RWPE2 (cell line): ENCODE data around the gene ZNF98.

Experiments used
- ATAC-seq: fragments of 200-7000 bp; cut with Tn5 transposase; 3 replicates; pipeline ENCODE4 v1.9.1; 2021; ENCODE audit warnings: low read depth
- DNase-seq: peaks from one replicate; pipeline ENCODE4 v3.0.0-alpha.2; 2020; ENCODE audit warnings: low spot score
- H3K27ac ChIP-seq: fragments of 450-650 bp; 2 replicates; pipeline ENCODE4 v1.5.1; 2017; ENCODE audit warnings: mild to moderate bottlenecking; ENCODE audit not compliant: poor library complexity, severe bottlenecking
- H3K27me3 ChIP-seq: fragments of 250-450 bp; sonication (Bioruptor Pico); 2 replicates; pipeline ENCODE4 v1.5.1; 2021; ENCODE audit warnings: mild to moderate bottlenecking, moderate library complexity; ENCODE audit not compliant: insufficient read depth, poor library complexity, severe bottlenecking
- H3K36me3 ChIP-seq: fragments of 250-450 bp; sonication (Bioruptor Pico); 2 replicates; pipeline ENCODE4 v1.5.1; 2020; ENCODE audit warnings: low read depth, mild to moderate bottlenecking, moderate library complexity
- H3K4me1 ChIP-seq: fragments of 250-450 bp; sonication (Bioruptor Pico); 2 replicates; pipeline ENCODE4 v1.5.1; 2021; ENCODE audit warnings: mild to moderate bottlenecking, moderate library complexity; ENCODE audit not compliant: insufficient read depth, poor library complexity, severe bottlenecking
- H3K4me3 ChIP-seq: fragments of 250-450 bp; sonication (Bioruptor Pico); 2 replicates; pipeline ENCODE4 v1.5.1; 2021; ENCODE audit warnings: mild to moderate bottlenecking, moderate library complexity; ENCODE audit not compliant: severe bottlenecking
- H3K9me3 ChIP-seq: fragments of 250-450 bp; sonication (Bioruptor Pico); 2 replicates; pipeline ENCODE4 v1.5.1; 2021; ENCODE audit warnings: mild to moderate bottlenecking, moderate library complexity; ENCODE audit not compliant: severe bottlenecking
- CTCF ChIP-seq: fragments of 450-650 bp; IDR thresholded peaks from one replicate; pipeline ENCODE4 v1.5.1; 2017; ENCODE audit warnings: mild to moderate bottlenecking, moderate library complexity; ENCODE audit not compliant: poor library complexity, severe bottlenecking

The ZNF98 gene

GRCh38 chr19:22422211-22422610 is at the start of gene ZNF98:
Gene ZNF98 (minus strand): TSS chr19:22422346. CDS start chr19:22422224, 122 bp downstream.
- ATAC-seq (no peak), DNase-seq (no peak)
- Histone ChIP-seq H3K27me3 (no peaks in the 10 kb centered on the region), H3K9me3 (no peaks in the 10 kb centered on the region), H3K27ac (no peak within 1 kb of the TSS), H3K4me1 (no peaks in the 10 kb centered on the region), H3K36me3 (no peaks in the 10 kb centered on the region), H3K4me3 (no peak within 1 kb of the TSS)
- TF ChIP-seq CTCF = no peak

- no peaks in the 10 kb centered on the region for H3K4me1 ChIP-seq
- no peak overlapping the region for H3K27ac ChIP-seq
- H3K36me3 ChIP-seq = no peaks in the 10 kb centered on the region
- DNase-seq (no peak), ATAC-seq (no peak)
- no peak overlapping the region for H3K4me3 ChIP-seq
- no peak for TF ChIP-seq CTCF
- no peaks in the 10 kb centered on the region for H3K27me3 ChIP-seq
- peaks cover 3% of the 10 kb centered on the region for H3K9me3 ChIP-seq
These were observed 24.5 kb upstream of the ZNF98 start for GRCh38 chr19:22446605-22447004.

DNA sequence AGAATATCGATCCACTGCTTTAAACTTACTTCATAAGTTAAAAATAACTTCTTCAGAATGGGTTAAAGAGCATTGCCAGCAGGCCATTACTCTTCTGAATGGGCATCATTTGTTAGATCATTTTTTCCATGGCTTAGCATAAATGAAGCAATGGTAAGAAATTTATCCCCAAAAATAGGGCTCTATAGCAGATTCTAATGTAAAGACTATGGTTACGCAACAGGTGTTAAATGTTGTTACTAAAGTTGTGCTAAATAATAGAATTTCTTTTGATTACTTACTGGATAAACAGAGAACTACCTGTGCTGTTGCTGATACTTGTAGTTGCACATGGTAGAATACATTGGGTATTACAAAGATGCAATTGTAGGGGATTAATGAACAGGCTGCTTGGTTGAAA is 15.9 kb upstream of the ZNF98 start:
- no peak for ATAC-seq
- H3K4me1 ChIP-seq = no peaks in the 10 kb centered on the region
- DNase-seq = no peak
- no peak overlapping the region for H3K27ac ChIP-seq
- TF ChIP-seq CTCF = no peak
- peaks cover 8% of the 10 kb centered on the region for H3K9me3 ChIP-seq
- no peaks in the 10 kb centered on the region for H3K36me3 ChIP-seq
- no peak overlapping the region for H3K4me3 ChIP-seq
- no peaks in the 10 kb centered on the region for H3K27me3 ChIP-seq

DNA sequence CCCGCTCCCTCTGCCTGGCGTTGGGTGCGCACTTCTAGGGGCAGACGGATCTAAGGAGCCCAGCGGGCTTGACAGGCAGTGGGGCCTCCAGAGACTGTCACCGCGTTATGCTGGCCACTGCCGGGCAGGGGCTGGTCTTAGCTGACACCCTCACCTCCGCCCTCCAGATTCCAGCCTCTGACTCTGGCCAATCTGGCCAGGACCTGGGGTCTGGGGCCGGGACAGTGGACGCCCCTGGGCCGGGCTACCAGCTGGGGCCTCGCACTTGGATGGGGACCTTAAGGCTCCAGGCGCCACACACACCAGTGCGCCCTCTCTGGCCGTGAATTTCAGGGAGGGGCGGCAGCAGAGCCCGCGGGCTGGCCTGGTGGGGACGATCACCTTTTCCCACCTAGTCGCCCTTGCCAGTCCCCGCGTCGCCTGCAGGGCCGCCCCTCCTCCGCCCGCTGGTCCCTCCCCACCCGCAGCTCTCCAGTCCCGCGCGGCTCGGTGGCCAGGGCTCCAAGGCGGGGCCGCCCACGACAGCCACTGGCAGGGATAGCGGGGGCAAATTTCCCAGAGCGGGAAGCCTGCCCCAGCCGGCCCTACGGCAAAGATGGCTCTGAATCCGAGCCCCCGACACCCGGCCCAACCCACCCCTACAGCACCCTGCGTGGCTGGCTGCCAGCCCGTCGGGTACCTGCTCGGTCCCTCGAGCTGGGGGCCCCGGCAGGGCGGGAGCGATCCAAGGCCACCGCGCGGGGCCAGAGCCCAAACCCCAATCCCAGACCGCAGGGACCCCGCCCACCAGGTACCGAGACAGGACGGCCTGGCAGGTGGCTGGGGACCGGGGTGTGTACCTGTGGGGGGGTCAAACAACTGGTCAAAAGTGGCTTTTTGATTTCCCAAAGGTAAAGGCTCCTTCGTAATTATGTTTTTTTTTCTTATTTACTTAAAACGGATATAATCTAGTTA is 6.1 kb upstream of the ZNF98 start:
- TF ChIP-seq CTCF = no peak
- DNase-seq (no peak), ATAC-seq (no peak)
- no peaks in the 10 kb centered on the region for H3K36me3 ChIP-seq
- H3K27me3 ChIP-seq = no peaks in the 10 kb centered on the region
- peaks cover 6% of the 10 kb centered on the region for H3K9me3 ChIP-seq
- H3K4me3 ChIP-seq = no peak overlapping the region
- H3K4me1 ChIP-seq = no peaks in the 10 kb centered on the region
- no peak overlapping the region for H3K27ac ChIP-seq

- Histone ChIP-seq H3K4me3 (no peak overlapping the region), H3K27me3 (no peaks in the 10 kb centered on the region), H3K27ac (no peak overlapping the region), H3K4me1 (no peaks in the 10 kb centered on the region), H3K36me3 (no peaks in the 10 kb centered on the region), H3K9me3 (peaks cover 6% of the 10 kb centered on the region)
- no peak for ATAC-seq
- DNase-seq = no peak
- TF ChIP-seq CTCF = no peak
These were observed 5.4 kb upstream of the ZNF98 start for GRCh38 chr19:22427547-22427946.
